Frontal cortex (tissue), 4 donors: ENCODE results near the gene SPOCK1. TPM values are rescaled to one million over a fixed set of nuclear protein-coding genes. Genes with fewer than 3 reads are reported as not detected.
"Not testable (repeated sequence)": the region's sequence is repeated elsewhere in the genome, so short reads cannot be mapped to it uniquely, and the experiment has no call there.

Experiments used
- DNase-seq, 2 donors: peaks; one replicate each; pipeline ENCODE4 v3.0.0; 2012; ENCODE audit warnings: low spot score in 2 of 2
- FAIRE-seq: peaks from 2 replicates; lab custom pipeline; 2012; peaks lifted over from hg19 to GRCh38; lab: Jason Lieb, UNC
- total RNA-seq: library from RNA; depleted of rRNA; stranded (reverse); fragments of >200 nt; gene quantifications from one replicate; pipeline ENCODE4 v1.2.3, GENCODE V29; 2014
- donor health status: control.
- donor health status: control.
- donor health status: control.

SPOCK1 gene
- 37.9 TPM for total RNA-seq

DNA sequence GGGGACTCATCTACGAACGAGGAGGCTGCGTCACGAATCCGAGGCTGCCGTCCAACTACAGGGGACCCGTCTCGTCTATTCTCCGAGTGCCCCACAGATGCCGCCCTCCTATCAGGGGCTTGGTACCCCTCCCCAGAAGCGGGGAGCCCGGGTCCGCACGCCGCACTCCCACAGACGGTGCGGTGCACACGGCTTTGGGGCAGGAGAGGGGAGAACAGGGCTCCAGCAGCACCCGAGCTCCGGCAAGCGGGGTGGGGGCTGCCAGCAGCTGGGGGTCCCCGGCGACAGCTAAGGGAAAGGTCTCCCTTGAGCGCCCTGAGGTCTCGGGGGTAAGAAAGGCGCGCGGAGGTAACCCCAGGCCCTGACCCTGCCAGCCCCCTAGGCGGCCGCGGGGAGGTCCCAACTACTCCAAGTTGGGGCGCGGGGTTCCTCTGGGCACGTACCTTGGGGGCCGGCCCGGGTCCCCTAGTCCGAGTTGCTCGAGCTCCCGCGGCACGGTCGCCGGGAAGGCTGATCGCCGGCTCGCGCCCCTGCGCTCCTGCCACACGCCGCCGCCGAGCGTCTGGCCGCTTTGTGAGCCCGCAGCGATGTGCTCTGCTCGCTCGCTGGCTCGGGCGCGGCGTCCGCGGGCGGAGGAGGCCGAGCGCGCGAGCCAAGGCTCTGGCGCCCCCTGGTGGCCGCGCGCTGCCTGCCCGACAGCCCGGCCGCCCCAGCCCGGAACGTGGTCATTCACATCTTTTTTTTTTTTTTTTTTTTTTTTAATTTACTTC lies at the start of gene SPOCK1:
Gene SPOCK1 (minus strand): TSS at position 591 of the 770 bp plus-strand sequence.
- DNase-seq (peak; percentile 92 to 93), FAIRE-seq (no peak)

DNA sequence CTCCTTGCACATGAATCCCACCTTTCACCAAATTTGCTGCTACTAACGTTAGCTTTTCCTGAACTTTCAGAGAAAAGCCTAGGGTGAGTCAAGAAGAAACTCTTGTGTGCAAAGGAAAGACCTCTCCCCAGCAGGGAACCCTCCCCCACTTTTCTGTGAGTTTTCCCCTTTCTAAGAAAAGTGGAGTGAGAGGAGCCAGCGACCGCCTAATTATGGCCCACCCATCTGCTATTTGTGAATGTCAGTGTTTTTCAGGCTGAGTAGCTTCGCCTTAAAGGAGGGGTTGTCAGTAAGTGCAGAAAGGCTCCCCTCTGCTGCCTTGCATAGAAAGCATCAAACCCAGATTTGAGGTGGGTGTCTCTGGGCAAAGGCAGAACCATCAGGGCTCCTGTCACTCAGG lies 46.8 kb upstream of the SPOCK1 start:
- DNase-seq (no peak), FAIRE-seq (no peak)

DNA sequence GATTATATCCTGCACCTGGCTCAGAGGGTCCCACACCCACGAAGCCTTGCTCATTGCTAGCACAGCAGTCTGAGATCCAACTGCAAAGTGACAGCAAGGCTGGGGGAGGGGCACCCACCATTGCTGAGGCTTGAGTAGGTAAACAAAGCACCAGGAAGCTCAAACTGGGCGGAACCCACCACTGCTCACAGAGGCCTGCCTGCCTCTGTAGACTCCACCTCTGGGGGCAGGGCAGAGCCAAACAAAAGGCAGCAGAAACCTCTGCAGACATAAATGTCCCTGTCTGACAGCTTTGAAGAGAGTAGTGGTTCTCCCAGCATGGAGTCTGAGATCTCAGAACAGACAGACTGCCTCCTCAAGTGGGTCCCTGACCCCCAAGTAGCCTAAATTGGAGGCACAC lies 36.3 kb upstream of the SPOCK1 start:
- not testable (repeated sequence) for FAIRE-seq, DNase-seq

DNA sequence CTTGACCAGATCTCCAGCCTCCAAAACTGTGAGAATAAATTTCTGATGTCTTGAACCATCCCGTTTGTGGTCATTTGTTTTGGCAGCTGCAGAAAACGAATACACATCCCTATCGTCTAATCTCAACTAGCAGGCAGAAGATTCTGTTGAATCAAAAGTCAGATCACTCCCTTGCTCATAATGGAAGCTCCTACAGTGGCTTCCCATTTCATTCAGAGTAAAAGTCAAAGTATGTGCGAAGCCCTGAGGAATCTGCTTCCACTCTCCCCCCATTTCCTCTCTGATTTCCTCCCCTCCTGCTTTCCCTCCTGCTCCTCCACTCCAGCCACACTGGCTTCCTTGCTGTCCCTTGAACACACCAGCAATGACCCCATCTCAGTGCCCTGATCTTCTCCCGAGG lies 34.8 kb upstream of the SPOCK1 start:
- no peak for FAIRE-seq
- DNase-seq = no peak

DNA sequence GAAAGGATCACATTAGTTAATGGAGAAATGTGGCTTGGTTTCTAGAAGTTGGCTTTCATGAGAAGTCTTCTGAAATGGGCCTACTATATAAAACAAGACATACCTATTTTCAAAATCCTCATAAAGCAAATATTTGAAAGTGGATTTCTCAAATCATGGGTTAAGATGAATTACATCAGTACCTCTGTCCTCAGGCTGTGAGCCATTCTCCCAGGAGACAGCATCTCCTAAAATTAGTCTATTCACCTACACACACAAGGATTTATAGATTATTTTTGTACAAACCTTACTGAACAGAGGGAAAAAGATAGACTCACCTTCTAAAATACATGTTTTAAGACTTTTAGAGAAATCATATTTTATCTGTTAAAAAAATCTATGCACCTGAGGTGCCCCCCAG lies 32.1 kb upstream of the SPOCK1 start:
- FAIRE-seq (no peak), DNase-seq (no peak)

DNA sequence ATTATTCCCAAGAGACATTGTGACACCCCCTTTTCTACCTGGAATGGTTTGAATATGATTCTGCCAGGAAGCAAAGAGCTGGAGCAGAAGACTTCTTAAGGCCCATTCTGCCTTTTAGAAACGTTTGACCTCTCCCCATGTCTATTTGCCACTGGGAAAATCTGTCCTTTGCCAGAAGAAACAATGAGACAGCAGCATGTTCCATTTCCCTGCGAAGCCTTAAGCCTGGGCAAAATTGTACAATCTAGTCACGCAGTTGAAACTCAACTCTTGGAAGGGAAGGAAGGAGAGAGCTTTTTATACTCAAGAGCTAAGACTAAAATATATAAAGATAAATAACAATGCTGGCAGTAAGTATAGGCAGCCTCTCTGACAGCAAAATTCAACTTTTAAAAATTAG lies 22.1 kb upstream of the SPOCK1 start:
- DNase-seq = no peak
- FAIRE-seq = no peak

DNA sequence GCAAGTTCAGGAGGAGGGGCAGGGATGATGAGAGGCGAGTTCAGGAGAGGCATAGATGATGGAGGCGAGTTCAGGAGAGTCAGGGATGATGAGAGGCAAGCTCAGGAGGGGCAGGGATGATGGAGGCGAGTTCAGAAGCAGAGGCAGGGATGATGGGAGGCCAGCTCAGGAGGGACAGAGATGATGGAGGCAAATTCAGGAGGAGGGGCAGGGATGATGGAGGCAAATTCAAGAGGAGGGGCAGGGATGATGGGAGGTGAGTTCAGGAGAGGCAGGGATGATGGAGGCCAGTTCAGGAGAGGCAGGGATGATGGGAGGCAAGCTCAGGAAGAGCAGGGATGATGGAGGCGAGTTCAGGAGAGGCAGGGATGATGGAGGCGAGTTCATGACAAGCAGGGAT lies 17.8 kb upstream of the SPOCK1 start:
- DNase-seq = no peak
- no peak for FAIRE-seq

DNA sequence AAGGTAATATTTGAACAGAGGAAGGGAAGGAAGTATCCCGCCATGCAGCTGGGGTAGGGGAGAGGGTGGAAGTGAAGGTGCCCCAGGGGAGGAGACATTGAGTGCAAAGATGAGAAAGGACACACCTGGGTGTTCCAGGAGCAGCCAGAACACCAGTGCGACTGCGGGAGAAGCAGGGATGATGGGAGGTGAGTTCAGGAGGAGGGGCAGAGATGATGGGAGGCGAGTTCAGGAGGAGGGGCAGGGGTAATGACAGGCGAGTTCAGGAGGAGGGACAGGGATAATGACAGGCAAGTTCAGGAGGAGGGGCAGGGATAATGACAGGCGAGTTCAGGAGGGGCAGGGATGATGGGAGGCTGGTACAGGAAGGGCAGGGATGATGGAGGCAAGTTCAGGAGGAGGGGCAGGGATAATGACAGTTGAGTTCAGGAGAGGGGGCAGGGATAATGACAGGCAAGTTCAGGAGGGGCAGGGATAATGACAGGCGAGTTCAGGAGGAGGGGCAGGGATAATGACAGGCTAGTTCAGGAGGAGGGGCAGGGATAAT lies 17.2 kb upstream of the SPOCK1 start:
- no peak for DNase-seq
- no peak for FAIRE-seq

DNA sequence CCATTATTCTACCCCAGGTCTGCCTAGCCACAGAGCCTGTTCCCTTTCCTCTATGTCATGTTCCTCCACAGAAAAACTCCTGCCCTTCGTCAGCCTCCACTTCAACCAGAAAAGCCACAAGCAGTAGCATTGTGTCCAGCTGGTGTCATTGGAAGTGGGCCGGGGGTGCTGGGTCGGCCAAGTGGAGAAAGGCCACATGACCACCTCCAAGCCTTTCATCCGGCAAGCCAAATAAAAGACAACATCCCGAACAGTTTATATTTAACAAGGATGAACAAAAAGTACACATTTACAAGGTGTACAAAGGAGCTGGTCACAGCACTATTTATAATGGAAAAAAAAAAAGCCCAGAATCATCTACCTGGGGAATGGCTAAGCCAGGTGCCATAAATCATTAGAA lies 16.1 kb upstream of the SPOCK1 start:
- DNase-seq (no peak), FAIRE-seq (no peak)

DNA sequence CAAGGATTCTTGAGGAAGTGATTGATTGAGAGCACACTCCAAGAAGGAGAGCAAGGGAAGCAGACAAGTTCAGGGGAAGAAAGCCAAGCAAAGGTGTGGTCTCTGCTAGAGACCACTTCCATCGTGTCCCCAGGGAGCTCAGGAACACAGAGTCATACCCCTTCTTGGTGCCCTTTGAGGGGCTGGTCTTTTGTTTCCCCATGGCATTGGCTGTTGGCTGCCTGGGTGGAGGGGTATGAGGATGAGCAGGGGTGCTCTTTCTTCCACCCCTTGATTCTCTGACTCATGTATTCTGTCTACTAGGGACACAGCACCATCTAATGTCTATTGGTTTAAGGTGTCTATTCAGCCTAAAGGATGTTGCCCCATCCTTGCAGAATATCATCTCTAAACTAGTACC lies 11.5 kb upstream of the SPOCK1 start:
- FAIRE-seq (no peak), DNase-seq (no peak)

DNA sequence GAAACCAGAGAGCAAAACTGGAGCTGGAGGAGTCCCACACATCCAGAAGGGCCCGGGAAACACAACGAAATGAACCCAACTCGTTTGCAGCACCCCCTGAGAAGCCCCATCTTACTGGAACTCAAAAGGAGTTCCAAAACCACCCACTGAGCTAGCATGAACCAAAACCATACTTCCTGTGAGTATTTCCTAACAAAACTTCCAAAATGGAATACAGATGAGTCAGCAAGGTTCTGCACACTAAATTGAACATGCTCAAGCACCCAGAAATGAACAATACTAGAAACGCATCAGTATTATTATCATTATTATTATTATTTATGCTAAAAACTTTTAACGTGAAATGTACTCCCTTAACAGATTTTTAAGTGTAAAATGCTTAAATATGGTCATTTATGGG lies 8.0 kb upstream of the SPOCK1 start:
- DNase-seq (no peak), FAIRE-seq (no peak)

DNA sequence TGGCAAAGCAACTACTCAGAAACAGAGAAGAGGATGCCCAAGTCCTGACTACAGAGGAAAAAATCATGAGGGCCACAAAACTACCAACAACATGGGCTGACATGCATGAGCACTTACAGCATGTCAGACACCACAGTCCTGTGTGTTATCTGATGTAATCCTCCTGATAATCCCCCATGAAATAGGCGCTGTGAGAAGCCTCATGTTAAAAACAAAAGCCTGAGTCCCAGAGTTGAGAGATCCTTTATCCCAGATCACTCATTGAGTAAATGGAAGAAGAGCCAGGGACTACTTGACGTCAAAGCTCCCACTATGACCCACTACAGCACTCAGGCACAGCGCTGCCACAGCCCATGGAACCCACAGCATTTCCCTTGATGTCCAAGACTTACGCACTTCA lies 7.2 kb upstream of the SPOCK1 start:
- FAIRE-seq = no peak
- no peak for DNase-seq

DNA sequence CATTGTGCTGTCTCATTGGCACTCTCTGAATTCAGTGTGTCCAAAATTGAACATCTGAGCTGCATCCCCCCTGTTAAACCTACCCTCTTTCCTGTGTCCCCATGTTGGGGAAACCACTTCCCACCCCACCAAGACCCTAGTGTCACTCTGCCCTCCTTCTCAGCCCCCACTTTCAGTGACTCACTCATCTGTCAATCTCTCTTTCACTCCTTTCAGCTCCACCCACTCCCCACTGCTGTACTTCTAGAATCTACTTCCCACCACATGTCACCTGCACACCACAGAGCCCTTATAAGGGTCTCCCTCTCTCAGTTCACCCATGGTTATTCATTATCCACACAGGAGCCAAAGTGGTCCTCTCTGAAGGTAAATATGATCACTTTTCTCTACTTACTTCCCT lies 5.8 kb upstream of the SPOCK1 start:
- FAIRE-seq = no peak
- no peak for DNase-seq

DNA sequence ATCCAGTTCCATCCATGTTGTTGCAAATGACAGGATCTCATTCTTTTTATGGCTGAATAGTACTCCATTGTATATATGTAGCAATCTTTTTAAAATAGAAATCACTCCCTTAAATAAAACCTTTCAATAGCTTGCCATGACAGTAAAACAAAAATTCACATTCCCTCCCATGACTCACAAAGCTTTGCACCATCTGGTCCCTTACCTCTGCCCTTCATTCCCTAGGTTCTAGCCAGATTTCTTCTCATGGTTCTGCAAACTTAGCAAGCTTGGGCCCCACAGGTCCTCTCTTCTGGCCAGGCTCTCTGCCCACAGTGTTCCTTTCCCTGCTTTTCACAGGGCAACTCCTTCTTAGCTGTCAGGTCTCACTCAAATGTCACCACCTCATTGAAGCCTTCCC lies 4.3 kb upstream of the SPOCK1 start:
- no peak for DNase-seq
- no peak for FAIRE-seq

DNA sequence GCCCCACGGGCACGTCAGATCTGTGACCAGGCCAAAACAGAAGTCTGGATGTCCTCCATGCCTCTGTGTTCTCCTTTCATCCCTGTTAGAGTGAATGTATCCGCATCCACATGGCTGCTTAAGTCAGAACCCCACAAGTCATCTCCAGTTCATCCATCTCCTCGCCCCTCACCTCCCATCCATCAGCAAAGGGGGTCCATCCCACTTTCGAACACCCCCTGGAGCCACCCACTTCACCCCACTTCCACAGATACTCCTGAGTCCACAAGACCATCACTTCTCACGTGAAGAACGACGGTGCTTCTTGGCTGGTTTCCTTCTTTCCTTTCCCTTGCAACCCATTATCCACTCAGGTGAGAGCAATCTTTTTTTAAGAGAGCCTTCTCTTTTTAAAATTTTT lies 3.5 kb upstream of the SPOCK1 start:
- no peak for DNase-seq
- FAIRE-seq = no peak

DNA sequence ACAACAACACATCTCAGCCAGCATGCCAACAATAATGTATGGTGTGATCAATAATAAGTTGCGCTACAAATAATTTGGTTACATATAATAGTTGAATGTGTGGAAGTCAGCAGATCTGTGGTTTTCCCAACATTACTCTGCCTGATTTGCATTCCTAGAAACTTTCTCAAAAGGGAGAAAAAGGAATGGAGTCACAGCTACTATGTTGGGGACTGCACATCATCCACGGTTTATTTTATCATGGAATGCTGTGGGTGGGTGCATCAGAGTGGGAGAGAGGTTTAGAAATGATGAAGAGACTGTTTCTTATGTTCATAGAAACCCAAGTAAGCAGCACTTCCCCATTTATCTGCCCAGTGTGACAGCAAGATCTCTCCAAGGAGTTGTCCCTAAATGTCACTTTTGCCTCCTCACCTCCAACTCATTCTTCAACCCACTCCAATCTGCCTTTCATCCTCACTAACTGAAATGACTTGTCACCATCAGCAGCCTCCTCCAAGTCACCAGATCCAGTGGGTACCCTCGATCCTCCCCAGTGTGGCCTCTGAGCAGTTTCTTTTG lies 2.8 kb upstream of the SPOCK1 start:
- no peak for DNase-seq
- FAIRE-seq = no peak

DNA sequence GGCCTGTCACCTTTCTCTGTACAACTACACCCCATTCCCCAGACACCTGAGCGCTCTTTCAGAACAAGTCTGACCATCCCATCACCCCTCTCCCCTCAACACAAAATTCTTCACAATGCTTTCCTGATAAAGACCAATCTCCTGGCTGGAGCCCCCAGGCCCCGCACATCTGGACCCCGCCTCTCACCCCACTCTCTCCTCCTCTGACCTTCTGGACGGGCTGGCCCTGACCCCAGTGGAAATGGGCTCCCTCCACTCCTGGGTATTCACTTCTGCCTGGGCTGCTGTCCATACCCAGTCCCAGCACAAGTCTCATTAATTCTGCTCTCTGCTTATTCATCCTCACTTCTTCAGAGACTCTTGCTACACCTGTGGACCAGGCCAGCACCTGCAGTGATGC lies 2.1 kb upstream of the SPOCK1 start:
- DNase-seq (no peak), FAIRE-seq (no peak)

DNA sequence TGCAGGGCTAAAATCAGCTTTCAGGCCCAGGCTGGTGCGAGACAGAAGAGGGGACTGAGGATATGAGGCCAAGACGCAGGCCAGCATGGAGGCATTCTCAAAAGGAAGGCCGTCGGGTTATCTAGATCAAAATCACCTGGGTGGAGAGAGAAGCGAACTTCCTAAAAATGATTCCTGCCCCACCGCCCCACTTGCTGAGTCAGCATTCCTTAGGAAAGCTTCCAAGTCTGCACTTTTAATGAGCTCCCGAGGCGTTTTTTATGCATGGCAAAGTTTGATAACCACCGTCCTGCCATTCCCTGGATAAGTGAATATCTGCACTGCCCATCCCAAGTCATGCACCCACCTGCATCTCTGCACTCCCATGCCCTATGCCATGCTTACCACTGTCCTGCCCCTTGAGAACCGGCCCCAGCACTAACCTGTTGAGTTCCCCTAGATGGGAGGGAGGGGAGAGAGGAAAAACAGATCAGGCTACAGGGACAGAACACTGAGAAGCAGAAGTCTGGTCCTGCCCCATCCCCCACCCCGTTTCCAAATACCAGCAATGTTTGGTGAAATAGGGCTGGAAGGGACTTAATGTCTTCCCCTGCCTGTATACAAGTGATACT lies 1.6 kb upstream of the SPOCK1 start:
- no peak for FAIRE-seq
- DNase-seq = no peak

DNA sequence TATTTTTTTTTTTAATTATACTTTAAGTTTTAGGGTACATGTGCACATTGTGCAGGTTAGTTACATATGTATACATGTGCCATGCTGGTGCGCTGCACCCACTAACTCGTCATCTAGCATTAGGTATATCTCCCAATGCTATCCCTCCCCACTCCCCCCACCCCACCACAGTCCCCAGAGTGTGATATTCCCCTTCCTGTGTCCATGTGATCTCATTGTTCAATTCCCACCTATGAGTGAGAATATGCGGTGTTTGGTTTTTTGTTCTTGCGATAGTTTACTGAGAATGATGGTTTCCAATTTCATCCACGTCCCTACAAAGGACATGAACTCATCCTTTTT lies 351 bp upstream of the SPOCK1 start:
- DNase-seq, FAIRE-seq: not testable (repeated sequence)

DNA sequence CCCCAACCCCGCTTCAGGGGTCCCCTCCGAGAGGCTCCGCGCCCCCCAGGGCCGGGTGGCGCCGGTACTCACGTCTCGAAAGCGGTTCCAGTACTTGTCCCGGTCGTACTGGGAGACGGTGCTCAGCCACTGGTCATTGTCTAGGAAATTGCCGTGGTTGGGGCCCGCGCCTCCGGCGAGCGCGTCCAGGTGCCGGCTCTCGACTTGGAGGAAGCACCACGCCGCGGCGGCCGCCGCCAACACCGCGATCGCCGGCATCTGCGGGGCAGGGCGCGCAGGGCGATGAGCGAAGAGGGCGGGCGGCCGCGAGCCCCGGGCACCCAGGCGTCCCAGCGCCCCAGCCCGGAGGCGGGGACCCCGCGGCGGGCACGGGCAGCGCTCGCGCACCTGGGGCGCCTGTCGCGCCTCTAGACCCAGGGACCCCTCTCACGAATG lies 808 bp downstream of the SPOCK1 start:
- FAIRE-seq (no peak), DNase-seq (peak; percentile 51 to 69)
